H1 (cell line): ENCODE measurements around the gene PPP1R14B. TPM values are rescaled to one million over a fixed set of nuclear protein-coding genes. Genes with fewer than 3 reads are reported as not detected.

ENCODE experiments used
- CTCF ChIA-PET: fragments of 300-600 bp; sonication (Branson Sonifier 250); formaldehyde crosslinking; loops from one replicate; lab custom pipeline; 2021; ENCODE audit not compliant: partially characterized antibody; lab: Charles Lee
- POLR2A ChIA-PET: fragments of 300-600 bp; sonication (Branson Sonifier 250); formaldehyde crosslinking; loops from one replicate; lab custom pipeline; 2021; ENCODE audit warnings: inconsistent platforms; ENCODE audit not compliant: partially characterized antibody; lab: Charles Lee
- DNase-seq, 2 experiments: peaks; one replicate each; pipeline versions ENCODE4 v3.0.0 to v3.0.0-alpha.2; 2010 to 2022; ENCODE audit warnings: low spot score in 2 of 2, low read depth in 1 of 2, mixed read lengths in 1 of 2
- FAIRE-seq: peaks from 2 replicates; lab custom pipeline; 2011; peaks lifted over from hg19 to GRCh38; lab: Jason Lieb, UNC
- H2AFZ ChIP-seq: 2 replicates; pipeline ENCODE4 v1.8.1; 2012; ENCODE audit warnings: low read length, inconsistent platforms
- H2AK5ac ChIP-seq: 2 replicates; pipeline ENCODE4 v1.6.1; 2013; ENCODE audit warnings: low read depth, low read length
- H2BK120ac ChIP-seq: replicated peaks from 2 replicates; pipeline ENCODE3; 2013; ENCODE audit warnings: low read depth, low read length, inconsistent platforms
- H2BK12ac ChIP-seq: 2 replicates; pipeline ENCODE4 v1.6.1; 2013; ENCODE audit warnings: low read depth, low read length
- H2BK15ac ChIP-seq: 2 replicates; pipeline ENCODE4 v1.6.1; 2013; ENCODE audit warnings: low read length
- H2BK20ac ChIP-seq: 2 replicates; pipeline ENCODE4 v1.6.1; 2013; ENCODE audit warnings: low read length
- H2BK5ac ChIP-seq: 2 replicates; pipeline ENCODE4 v1.6.1; 2013; ENCODE audit warnings: low read depth, low read length
- H3K14ac ChIP-seq: 2 replicates; pipeline ENCODE4 v1.6.1; 2013; ENCODE audit warnings: inconsistent platforms; ENCODE audit not compliant: insufficient read length
- H3K18ac ChIP-seq: 2 replicates; pipeline ENCODE4 v1.6.1; 2013; ENCODE audit warnings: low read length; ENCODE audit errors: extremely low read depth
- H3K23ac ChIP-seq: 2 replicates; pipeline ENCODE4 v1.6.1; 2013; ENCODE audit warnings: inconsistent platforms; ENCODE audit not compliant: insufficient read length
- H3K23me2 ChIP-seq: 2 replicates; pipeline ENCODE4 v1.6.1; 2013; ENCODE audit warnings: low read depth, low read length
- H3K27ac ChIP-seq: 2 replicates; pipeline ENCODE4 v1.6.1; 2011; ENCODE audit warnings: low read depth, low read length, inconsistent platforms
- H3K27me3 ChIP-seq, 4 experiments: replicated peaks in 1 of 4; 1 replicate in 1 of 4; 2 replicates in 3 of 4; pipeline versions ENCODE4 v1.6.1 to v1.8.1; 2011 to 2013; ENCODE audit warnings: low read length in 3 of 4, mild to moderate bottlenecking in 3 of 4, inconsistent platforms in 2 of 4, mixed read lengths in 2 of 4, moderate library complexity in 1 of 4; ENCODE audit not compliant: control insufficient read depth in 3 of 4, insufficient read depth in 3 of 4; ENCODE audit errors: extremely low read depth in 1 of 4
- H3K36me3 ChIP-seq, 4 experiments: 2 replicates each; pipeline versions ENCODE4 v1.6.1 to v1.8.1; 2011 to 2013; ENCODE audit warnings: mild to moderate bottlenecking in 4 of 4, low read length in 3 of 4, moderate library complexity in 2 of 4, control low read depth in 1 of 4, inconsistent platforms in 1 of 4; ENCODE audit not compliant: insufficient read depth in 4 of 4, control insufficient read depth in 2 of 4
- H3K4ac ChIP-seq: replicated peaks from 2 replicates; pipeline ENCODE3; 2013; ENCODE audit warnings: low read length, low read depth, mixed read lengths, inconsistent platforms; ENCODE audit not compliant: insufficient read length
- H3K4me1 ChIP-seq, 4 experiments: replicated peaks in 1 of 4; 1 replicate in 1 of 4; 2 replicates in 3 of 4; pipeline versions ENCODE4 v1.6.1 to v1.8.1; 2011 to 2013; ENCODE audit warnings: low read length in 3 of 4, inconsistent platforms in 2 of 4, mixed read lengths in 1 of 4; ENCODE audit not compliant: insufficient read depth in 4 of 4, control insufficient read depth in 3 of 4
- H3K4me2 ChIP-seq, 2 experiments: 2 replicates each; pipeline versions ENCODE4 v1.6.1 to v1.8.1; 2011 to 2013; ENCODE audit warnings: low read depth in 2 of 2, low read length in 2 of 2, control low read depth in 1 of 2, inconsistent platforms in 1 of 2, mild to moderate bottlenecking in 1 of 2; ENCODE audit not compliant: insufficient read depth in 1 of 2
- H3K4me3 ChIP-seq, 4 experiments: fragments of 200-600, 300-600 bp in 1 of 4; sonication (generic), shearing (Covaris generic), sonication (Bioruptor Twin) in 1 of 4; 2 replicates each; pipeline versions ENCODE4 v1.5.1 to v1.8.1; 2011 to 2016; ENCODE audit warnings: low read length in 4 of 4, low read depth in 3 of 4, control low read depth in 2 of 4, inconsistent platforms in 2 of 4, mild to moderate bottlenecking in 2 of 4, mixed read lengths in 1 of 4, moderate library complexity in 1 of 4; ENCODE audit not compliant: insufficient read depth in 2 of 4; ENCODE audit errors: extremely low read depth in 1 of 4
- H3K56ac ChIP-seq: replicated peaks from 2 replicates; pipeline ENCODE3; 2013; ENCODE audit warnings: low read depth, mild to moderate bottlenecking, mixed read lengths, low read length, inconsistent platforms; ENCODE audit not compliant: insufficient read length
- H3K79me1 ChIP-seq: 2 replicates; pipeline ENCODE4 v1.6.1; 2013; ENCODE audit warnings: low read depth, low read length, control low read depth
- H3K79me2 ChIP-seq, 2 experiments: 2 replicates each; pipeline versions ENCODE4 v1.6.1 to v1.8.1; 2012 to 2013; ENCODE audit warnings: low read length in 2 of 2, mild to moderate bottlenecking in 2 of 2, inconsistent platforms in 1 of 2; ENCODE audit not compliant: insufficient read depth in 2 of 2, control insufficient read depth in 1 of 2
- H3K9ac ChIP-seq, 4 experiments: replicated peaks in 1 of 4; 1 replicate in 1 of 4; 2 replicates in 3 of 4; pipeline versions ENCODE4 v1.6.1 to v1.8.1; 2011 to 2013; ENCODE audit warnings: low read depth in 3 of 4, low read length in 3 of 4, control low read depth in 2 of 4, mild to moderate bottlenecking in 2 of 4, moderate library complexity in 2 of 4, inconsistent platforms in 1 of 4; ENCODE audit errors: extremely low read depth in 1 of 4
- H3K9me3 ChIP-seq, 2 experiments: 2 replicates each; pipeline versions ENCODE4 v1.6.1 to v1.8.1; 2012 to 2013; ENCODE audit warnings: mild to moderate bottlenecking in 2 of 2, moderate library complexity in 2 of 2, control low read depth in 1 of 2, inconsistent platforms in 1 of 2, low read depth in 1 of 2, low read length in 1 of 2, mixed read lengths in 1 of 2; ENCODE audit not compliant: insufficient read depth in 2 of 2
- H4K20me1 ChIP-seq, 2 experiments: replicated peaks in 1 of 2; 2 replicates each; pipeline versions ENCODE3 to v1.8.1; 2011 to 2013; ENCODE audit warnings: inconsistent platforms in 2 of 2, low read length in 2 of 2, mild to moderate bottlenecking in 1 of 2; ENCODE audit not compliant: insufficient read depth in 2 of 2, control insufficient read depth in 1 of 2
- H4K5ac ChIP-seq: 2 replicates; pipeline ENCODE4 v1.6.1; 2013; ENCODE audit warnings: low read length, low read depth, mixed read lengths, inconsistent platforms; ENCODE audit not compliant: insufficient read length
- H4K8ac ChIP-seq: 2 replicates; pipeline ENCODE4 v1.8.0; 2013; ENCODE audit warnings: mild to moderate bottlenecking, moderate library complexity, low read length, inconsistent platforms; ENCODE audit not compliant: insufficient read depth; ENCODE audit errors: extremely low read depth
- H4K91ac ChIP-seq: replicated peaks from 2 replicates; pipeline ENCODE3; 2013; ENCODE audit warnings: low read length, mixed read lengths, inconsistent platforms; ENCODE audit not compliant: insufficient read length
- CBX8 ChIP-seq: fragments of 300-800, 300-1000 bp; sonication (generic); IDR thresholded peaks from 2 replicates; pipeline ENCODE4 v1.7.1; 2016; ENCODE audit warnings: low read depth, low read length, borderline replicate concordance
- GABPA ChIP-seq: IDR thresholded peaks from 2 replicates; pipeline ENCODE4 v1.6.1; 2011; ENCODE audit warnings: mild to moderate bottlenecking, low read length, moderate library complexity, borderline replicate concordance; ENCODE audit not compliant: insufficient read depth
- NANOG ChIP-seq: IDR thresholded peaks from 2 replicates; pipeline ENCODE4 v1.6.1; 2011; ENCODE audit warnings: low read length, low read depth, mild to moderate bottlenecking, inconsistent platforms; ENCODE audit not compliant: insufficient read depth, poor library complexity, severe bottlenecking
- WGBS, 2 experiments: shearing (Covaris generic) in 1 of 2; methylation state at CpG; one replicate each; pipeline versions ENCODE4 v1.1.6 to v1.1.7; 2013 to 2015; ENCODE audit warnings: low lambda C conversion rate in 2 of 2, mixed read lengths in 2 of 2, inconsistent platforms in 1 of 2, low coverage in 1 of 2, missing lambda C conversion rate in 1 of 2; ENCODE audit not compliant: insufficient replicate concordance in 2 of 2, insufficient coverage in 1 of 2, insufficient read length in 1 of 2; ENCODE audit errors: extremely low coverage in 1 of 2, missing lambda C conversion rate in 1 of 2; 5-methylcytosine and 5-hydroxymethylcytosine counted together
- polyA plus RNA-seq, 7 experiments: library from polyadenylated mRNA; depleted of rRNA in 3 of 7; stranded (reverse) in 5 of 7; unstranded in 2 of 7; fragments of >200 nt in 5 of 7; fragments of 200-250 nt in 2 of 7; gene quantifications; 1 replicate in 5 of 7; 2 replicates in 1 of 7; 4 replicates in 1 of 7; pipeline versions ENCODE4 v1.2.1 to v1.2.3, GENCODE V29; 2011 to 2013; ENCODE audit warnings: missing spikeins in 2 of 7, mixed read lengths in 2 of 7
- total RNA-seq: library from RNA; stranded (reverse); fragmentation: NEBNext Ultra II Directional; extraction: Animal tissue kit (Norgen Biotek cat#: 25700); gene quantifications from 2 replicates; pipeline ENCODE4 v1.2.1, GENCODE V29; 2021

Gene PPP1R14B
- total and polyA plus RNA-seq, 2 of the 8 experiments (the other 6 are each of a cell fraction or from before 2014, with no cell fraction given), result 265 to 419 TPM

- DNase-seq, result no peak
- H3K4me1 ChIP-seq, result peaks cover 0 to 5% (median 0%) of the 10 kb centered on the region in 4 experiments; a peak in 3 of 7 replicates
- H3K27ac ChIP-seq, result no peak overlapping the region
- no peak overlapping the region for H3K4me2 ChIP-seq
- no peaks in the 10 kb centered on the region for H3K79me2 ChIP-seq
- peaks cover 5 to 20% of the 10 kb centered on the region in 2 experiments for H4K20me1 ChIP-seq
- no peak overlapping the region for H3K14ac ChIP-seq
- no peaks in the 10 kb centered on the region for H3K79me1 ChIP-seq
- H4K5ac ChIP-seq, result no peak overlapping the region
- no peak overlapping the region for H2AFZ ChIP-seq
- H2BK20ac ChIP-seq, result no peak overlapping the region
- H3K56ac ChIP-seq, result no peak overlapping the region
- CTCF ChIA-PET, result interaction anchor here (0.6 to 7.4 kb wide), 9 partner anchors 10 to 152 kb away, joined by 3 to 68 read pairs (median 16); partner anchors contain the start of genes ESRRA, NUDT22, PLCB3 and TRMT112
- POLR2A ChIA-PET, result interaction anchor here (1.1 to 18.4 kb wide), 4 partner anchors 14 to 42 kb away, joined by 3 to 253 read pairs (median 112); partner anchors contain the start of genes NUDT22, PPP1R14B, STIP1 and TRPT1
- H3K23ac ChIP-seq, result no peak overlapping the region
- WGBS, 2 experiments, result 96% methylated on average over 9 of the region's 9 CpGs; no CpG with 5 or more reads in 1 of the 2 experiments
- TF ChIP-seq GABPA, result no peak
- no peak for TF ChIP-seq NANOG
- TF ChIP-seq CBX8, result no peak
- H3K9ac ChIP-seq, result no peak overlapping the region
- H3K27me3 ChIP-seq, result no peaks in the 10 kb centered on the region; a peak in 1 of 7 replicates
- H2BK5ac ChIP-seq, result no peak overlapping the region
- H4K8ac ChIP-seq, result no peak overlapping the region
- H2AK5ac ChIP-seq, result no peak overlapping the region
- no peak overlapping the region for H3K4me3 ChIP-seq
- H3K9me3 ChIP-seq, result no peaks in the 10 kb centered on the region
- no peak overlapping the region for H3K4ac ChIP-seq
- no peak overlapping the region for H4K91ac ChIP-seq
- H3K18ac ChIP-seq, result no peak overlapping the region
- H3K36me3 ChIP-seq, result peaks cover 44 to 76% (median 62%) of the 10 kb centered on the region in 4 experiments
- H2BK12ac ChIP-seq, result no peak overlapping the region
- H3K23me2 ChIP-seq, result no peaks in the 10 kb centered on the region; the same call in 1 of the 2 replicates
- no peak for FAIRE-seq
- no peak overlapping the region for H2BK120ac ChIP-seq
- H2BK15ac ChIP-seq, result no peak overlapping the region
These were observed 43.8 kb downstream of the PPP1R14B start for GRCh38 chr11:64202992-64203391.
